ENCODE data around the gene MUC5AC. TPM values are rescaled to one million over a fixed set of nuclear protein-coding genes. Genes with fewer than 3 reads are reported as not detected.
"Not testable (repeated sequence)": the region's sequence is repeated elsewhere in the genome, so short reads cannot be mapped to it uniquely, and the experiment has no call there.

Gene MUC5AC
- total RNA-seq, 1 donor from 2014 or later: not detected

GRCh38 chr11:1241706-1242105, 84.0 kb downstream of the MUC5AC start:
- H3K36me3 ChIP-seq: no peaks in the 10 kb centered on the region
- no peak for TF ChIP-seq POLR2A (IDR thresholded peaks at IDR 0.05)
- H3K4me3 ChIP-seq: no peak overlapping the region
- DNase-seq (ENCODE audit: extremely low spot score in 2 of 2): no peak
- H3K4me1 ChIP-seq: no peaks in the 10 kb centered on the region
- no peaks in the 10 kb centered on the region for H3K27me3 ChIP-seq
- intact Hi-C loops (cut with DNase I): no loop called here
- H3K27ac ChIP-seq: no peak overlapping the region
- H3K9me3 ChIP-seq: no peaks in the 10 kb centered on the region

GRCh38 chr11:1242289-1242688, 84.5 kb downstream of the MUC5AC start:
- Histone ChIP-seq H3K4me1 (no peaks in the 10 kb centered on the region), H3K9me3 (no peaks in the 10 kb centered on the region), H3K4me3 (no peak overlapping the region), H3K36me3 (no peaks in the 10 kb centered on the region), H3K27ac (no peak overlapping the region), H3K27me3 (no peaks in the 10 kb centered on the region)
- TF ChIP-seq CTCF (IDR thresholded peaks at IDR 0.05): no peak
- no peak for TF ChIP-seq POLR2AphosphoS5 (IDR thresholded peaks at IDR 0.05; ENCODE audit: insufficient read depth in 1 of 2, low read depth in 1 of 2)
- TF ChIP-seq POLR2A (IDR thresholded peaks at IDR 0.05): no peak
- no peak for DNase-seq (ENCODE audit: extremely low spot score in 2 of 2)
- intact Hi-C loops (cut with DNase I): no loop called here

GRCh38 chr11:1242751-1243150, 85.0 kb downstream of the MUC5AC start:
- H3K36me3 ChIP-seq; H3K4me1 ChIP-seq; intact Hi-C loops (cut with DNase I); H3K27ac ChIP-seq; DNase-seq (ENCODE audit: extremely low spot score in 2 of 2); H3K9me3 ChIP-seq; H3K4me3 ChIP-seq; H3K27me3 ChIP-seq: not testable (repeated sequence)

GRCh38 chr11:1243521-1243920, 85.8 kb downstream of the MUC5AC start:
- H3K27ac ChIP-seq; H3K4me3 ChIP-seq; H3K9me3 ChIP-seq; H3K27me3 ChIP-seq; intact Hi-C loops (cut with DNase I); H3K4me1 ChIP-seq; H3K36me3 ChIP-seq; DNase-seq (ENCODE audit: extremely low spot score in 2 of 2): not testable (repeated sequence)

GRCh38 chr11:1244557-1244956, 86.8 kb downstream of the MUC5AC start:
- H3K27ac ChIP-seq; H3K9me3 ChIP-seq; intact Hi-C loops (cut with DNase I); DNase-seq (ENCODE audit: extremely low spot score in 2 of 2); H3K4me1 ChIP-seq; H3K27me3 ChIP-seq; H3K4me3 ChIP-seq; H3K36me3 ChIP-seq: not testable (repeated sequence)

GRCh38 chr11:1245717-1246116, 88.0 kb downstream of the MUC5AC start:
- H3K4me3 ChIP-seq; DNase-seq (ENCODE audit: extremely low spot score in 2 of 2); H3K9me3 ChIP-seq; intact Hi-C loops (cut with DNase I); H3K4me1 ChIP-seq; H3K36me3 ChIP-seq; H3K27ac ChIP-seq; H3K27me3 ChIP-seq: not testable (repeated sequence)

- H3K9me3 ChIP-seq; H3K4me1 ChIP-seq; DNase-seq (ENCODE audit: extremely low spot score in 2 of 2); H3K4me3 ChIP-seq; intact Hi-C loops (cut with DNase I); H3K36me3 ChIP-seq; H3K27me3 ChIP-seq; H3K27ac ChIP-seq: not testable (repeated sequence)
Measured at GRCh38 chr11:1246301-1246700, 88.5 kb downstream of the MUC5AC start.

GRCh38 chr11:1247026-1247425, 89.3 kb downstream of the MUC5AC start:
- intact Hi-C loops (cut with DNase I); DNase-seq (ENCODE audit: extremely low spot score in 2 of 2); H3K9me3 ChIP-seq; H3K4me1 ChIP-seq; H3K4me3 ChIP-seq; H3K27me3 ChIP-seq; H3K27ac ChIP-seq; H3K36me3 ChIP-seq: not testable (repeated sequence)

GRCh38 chr11:1248951-1249350, 91.2 kb downstream of the MUC5AC start:
- H3K4me3 ChIP-seq; H3K27ac ChIP-seq; H3K9me3 ChIP-seq; intact Hi-C loops (cut with DNase I); H3K4me1 ChIP-seq; H3K27me3 ChIP-seq; H3K36me3 ChIP-seq; DNase-seq (ENCODE audit: extremely low spot score in 2 of 2): not testable (repeated sequence)

- H3K9me3 ChIP-seq; H3K27ac ChIP-seq; intact Hi-C loops (cut with DNase I); H3K27me3 ChIP-seq; H3K4me3 ChIP-seq; H3K36me3 ChIP-seq; H3K4me1 ChIP-seq; DNase-seq (ENCODE audit: extremely low spot score in 2 of 2): not testable (repeated sequence)
Measured at GRCh38 chr11:1250411-1250810, 92.7 kb downstream of the MUC5AC start.

Other genes with a start within 250 kb of the MUC5AC start
- gene CHID1, start 247.1 kb upstream of the MUC5AC start, total RNA-seq: 72.9 TPM
- gene AP2A2, start 232.1 kb upstream of the MUC5AC start, total RNA-seq: 58.7 TPM
- gene MUC6, start 121.2 kb upstream of the MUC5AC start, total RNA-seq: not detected
- gene MUC2, start 83.1 kb upstream of the MUC5AC start, total RNA-seq: not detected
- gene MUC5B, start 65.1 kb downstream of the MUC5AC start, total RNA-seq: 0.25 TPM
- 52.5 TPM for gene TOLLIP, start 151.7 kb downstream of the MUC5AC start, total RNA-seq
- 3.9 TPM for gene BRSK2, start 232.0 kb downstream of the MUC5AC start, total RNA-seq